GM12878 (cell line): Measurements from ENCODE around the gene SSBP3. TPM values are rescaled to one million over a fixed set of nuclear protein-coding genes. Genes with fewer than 3 reads are reported as not detected.

ENCODE experiments used
- ATAC-seq: fragments of 200-7000 bp; cut with Tn5 transposase; 3 replicates; pipeline ENCODE4 v1.9.1; 2020; ENCODE audit warnings: mild to moderate bottlenecking, moderate library complexity
- BruUV-seq: library from RNA; stranded (reverse); fragments of 400-500 nt; replicated peaks from 2 replicates; lab custom pipeline; 2021; lab: Mats Ljungman, UMichigan
- CTCF ChIA-PET: fragments of 300-600 bp; sonication (Branson Sonifier 250); formaldehyde crosslinking; extraction: SDS; loops from one replicate; lab custom pipeline; 2021; ENCODE audit warnings: inconsistent platforms; lab: Yijun Ruan, JAX
- POLR2A ChIA-PET: fragments of 350-600 bp; formaldehyde crosslinking; extraction: SDS; loops from one replicate; lab custom pipeline; 2021; ENCODE audit warnings: inconsistent platforms; lab: Charles Lee
- RAD21 ChIA-PET: fragments of 300-600 bp; sonication (Branson Sonifier 250); formaldehyde crosslinking; loops from one replicate; lab custom pipeline; 2023; ENCODE audit warnings: antibody characterized with exemption; ENCODE audit not compliant: unreplicated experiment; lab: Charles Lee
- SMC1A ChIA-PET: fragments of 300-600 bp; sonication (Branson Sonifier 250); formaldehyde crosslinking; loops from one replicate; lab custom pipeline; 2023; ENCODE audit not compliant: unreplicated experiment, uncharacterized antibody; lab: Charles Lee
- DNase-seq: peaks from one replicate; pipeline ENCODE4 v3.0.0-alpha.2; 2011; ENCODE audit warnings: low read depth, low spot score
- FAIRE-seq: peaks from 3 replicates; lab custom pipeline; 2011; peaks lifted over from hg19 to GRCh38; lab: Jason Lieb, UNC
- H2AFZ ChIP-seq: 2 replicates; pipeline ENCODE4 v1.6.0; 2011; ENCODE audit warnings: low read depth, low read length, control low read depth; ENCODE audit not compliant: control insufficient read depth
- H3K27ac ChIP-seq: 2 replicates; pipeline ENCODE4 v1.5.1; 2011; ENCODE audit warnings: control low read depth; ENCODE audit not compliant: control insufficient read depth, insufficient read depth
- H3K27me3 ChIP-seq, 2 experiments: replicated peaks in 1 of 2; 2 replicates each; pipeline versions ENCODE4 v1.6.0 to v1.6.1; 2011; ENCODE audit warnings: low read length in 1 of 2; ENCODE audit not compliant: control insufficient read depth in 2 of 2, insufficient read depth in 2 of 2
- H3K36me3 ChIP-seq, 2 experiments: 2 replicates each; pipeline ENCODE4 v1.5.1; 2011; ENCODE audit warnings: low read length in 1 of 2; ENCODE audit not compliant: control insufficient read depth in 2 of 2, insufficient read depth in 2 of 2
- H3K4me1 ChIP-seq: 2 replicates; pipeline ENCODE4 v1.6.1; 2011; ENCODE audit warnings: mild to moderate bottlenecking, low read length, moderate library complexity, mixed read lengths; ENCODE audit not compliant: control insufficient read depth, insufficient read depth
- H3K4me2 ChIP-seq: 2 replicates; pipeline ENCODE4 v1.6.0; 2011; ENCODE audit warnings: control low read depth; ENCODE audit not compliant: control insufficient read depth, insufficient read depth
- H3K4me3 ChIP-seq: fragments of 200-600 bp; sonication (generic); 2 replicates; pipeline ENCODE4 v1.5.1; 2016
- H3K79me2 ChIP-seq: 2 replicates; pipeline ENCODE4 v1.6.0; 2011; ENCODE audit warnings: low read length; ENCODE audit not compliant: control insufficient read depth, insufficient read depth
- H3K9ac ChIP-seq: 2 replicates; pipeline ENCODE4 v1.8.0; 2011; ENCODE audit warnings: low read length, control low read depth, mixed read lengths; ENCODE audit not compliant: control insufficient read depth, insufficient read depth
- H3K9me3 ChIP-seq: replicated peaks from 3 replicates; pipeline ENCODE4 v1.5.1; 2011; ENCODE audit warnings: mild to moderate bottlenecking, low read length; ENCODE audit not compliant: control insufficient read depth, insufficient read depth
- H4K20me1 ChIP-seq: 2 replicates; pipeline ENCODE4 v1.6.0; 2011; ENCODE audit not compliant: control insufficient read depth, insufficient read depth
- CBFB ChIP-seq: IDR thresholded peaks from 2 replicates; pipeline ENCODE4 v1.6.1; 2016; ENCODE audit warnings: antibody characterized with exemption, low read depth
- CBX5 ChIP-seq: sonication (generic); IDR thresholded peaks from 2 replicates; pipeline ENCODE4 v1.6.1; 2016; ENCODE audit warnings: low read depth, moderate library complexity, mild to moderate bottlenecking, inconsistent platforms
- CEBPB ChIP-seq, 2 experiments: fragments of 150-350 bp in 1 of 2; IDR thresholded peaks; 2 replicates each; pipeline ENCODE4 v1.6.1; 2012 to 2014; ENCODE audit warnings: low read depth in 2 of 2, low read length in 2 of 2, borderline replicate concordance in 1 of 2, inconsistent platforms in 1 of 2
- E2F8 ChIP-seq: fragments of 450-650 bp; IDR thresholded peaks from 2 replicates; pipeline ENCODE4 v1.6.1; 2018; ENCODE audit warnings: mild to moderate bottlenecking, low read depth, moderate library complexity; ENCODE audit not compliant: partially characterized antibody
- MTA2 ChIP-seq: fragments of 450-650 bp; IDR thresholded peaks from 2 replicates; pipeline ENCODE4 v1.6.1; 2016; ENCODE audit warnings: low read depth, mild to moderate bottlenecking, moderate library complexity
- MYB ChIP-seq: fragments of 150-350 bp; IDR thresholded peaks from 2 replicates; pipeline ENCODE4 v1.6.1; 2014; ENCODE audit warnings: mild to moderate bottlenecking, low read depth, low read length, borderline replicate concordance
- RB1 ChIP-seq: fragments of 450-650 bp; formaldehyde crosslinking; IDR thresholded peaks from 2 replicates; pipeline ENCODE4 v1.6.1; 2017; ENCODE audit warnings: mild to moderate bottlenecking, borderline replicate concordance
- RCOR1 ChIP-seq: conservative IDR thresholded peaks from 2 replicates; pipeline ENCODE4 v1.6.1; 2012; ENCODE audit warnings: low read depth, low read length, improper control_type of control experiment
- SIN3A ChIP-seq: IDR thresholded peaks from 2 replicates; pipeline ENCODE4 v1.6.1; 2012; ENCODE audit warnings: low read depth, low read length, improper control_type of control experiment
- SUZ12 ChIP-seq: fragments of 200-600 bp; sonication (generic); IDR thresholded peaks from one replicate; pipeline ENCODE4 v1.6.1; 2018; ENCODE audit warnings: antibody characterized with exemption, mild to moderate bottlenecking; ENCODE audit not compliant: unreplicated experiment
- ZNF217 ChIP-seq: fragments of 450-650 bp; IDR thresholded peaks from 2 replicates; pipeline ENCODE4 v1.6.1; 2017; ENCODE audit warnings: antibody characterized with exemption, mild to moderate bottlenecking
- WGBS: methylation state at CpG from one replicate; pipeline ENCODE4 v1.1.6; 2016; ENCODE audit warnings: low lambda C conversion rate; ENCODE audit not compliant: insufficient replicate concordance, insufficient coverage; ENCODE audit errors: missing lambda C conversion rate; 5-methylcytosine and 5-hydroxymethylcytosine counted together
- in situ Hi-C: fragments of 300-500 bp; cut with MboI; formaldehyde crosslinking; loops from 9 replicates; pipeline ENCODE4 v1.14.3; 2018; ENCODE audit warnings: mixed read lengths
- intact Hi-C: fragments of 100-400 bp; cut with micrococcal nuclease; formaldehyde crosslinking; loops from one replicate; pipeline ENCODE4 v1.14.2; 2022; ENCODE audit not compliant: unreplicated experiment
- polyA plus RNA-seq, 11 experiments: library from polyadenylated mRNA; depleted of rRNA in 4 of 11; unstranded in 6 of 11; stranded (reverse) in 5 of 11; fragments of >200 nt; fragmentation: Nextera tagmentation in 4 of 11; fragmentation: Illumina TruSeq in 1 of 11; extraction: Ambion mirVana in 4 of 11; extraction: Trizol in 1 of 11; gene quantifications; 1 replicate in 1 of 11; 2 replicates in 10 of 11; pipeline versions ENCODE4 v1.2.1 to v1.2.3, GENCODE V29; 2011 to 2016; ENCODE audit warnings: inconsistent platforms in 2 of 11, missing spikeins in 2 of 11, low read depth in 1 of 11
- total RNA-seq, 4 experiments: library from RNA; depleted of rRNA in 3 of 4; stranded (reverse); fragments of >200 nt in 3 of 4; fragmentation: Illumina TruSeq in 1 of 4; extraction: Trizol in 1 of 4; gene quantifications; 2 replicates each; pipeline versions ENCODE4 v1.2.1 to v1.2.3, GENCODE V29; 2013 to 2021
- TF ChIP-seq, protein P1 (sequence below): IDR thresholded peaks from 2 replicates; pipeline ENCODE4 v1.6.1; 2012; ENCODE audit warnings: low read length, inconsistent platforms
- TF ChIP-seq, protein P2 (sequence below): IDR thresholded peaks from 2 replicates; pipeline ENCODE4 v1.6.1; 2011; ENCODE audit warnings: low read depth, low read length, improper control_type of control experiment, borderline replicate concordance
- TF ChIP-seq, protein P3 (sequence below): fragments of 450-650 bp; IDR thresholded peaks from 2 replicates; pipeline ENCODE4 v1.6.1; 2017; ENCODE audit warnings: mild to moderate bottlenecking, moderate library complexity

SSBP3 gene
- total and polyA plus RNA-seq, 10 of the 15 experiments (the other 5 are each of a cell fraction or from before 2014, with no cell fraction given), result 4.1 to 51.7 (median 17.1) TPM

DNA sequence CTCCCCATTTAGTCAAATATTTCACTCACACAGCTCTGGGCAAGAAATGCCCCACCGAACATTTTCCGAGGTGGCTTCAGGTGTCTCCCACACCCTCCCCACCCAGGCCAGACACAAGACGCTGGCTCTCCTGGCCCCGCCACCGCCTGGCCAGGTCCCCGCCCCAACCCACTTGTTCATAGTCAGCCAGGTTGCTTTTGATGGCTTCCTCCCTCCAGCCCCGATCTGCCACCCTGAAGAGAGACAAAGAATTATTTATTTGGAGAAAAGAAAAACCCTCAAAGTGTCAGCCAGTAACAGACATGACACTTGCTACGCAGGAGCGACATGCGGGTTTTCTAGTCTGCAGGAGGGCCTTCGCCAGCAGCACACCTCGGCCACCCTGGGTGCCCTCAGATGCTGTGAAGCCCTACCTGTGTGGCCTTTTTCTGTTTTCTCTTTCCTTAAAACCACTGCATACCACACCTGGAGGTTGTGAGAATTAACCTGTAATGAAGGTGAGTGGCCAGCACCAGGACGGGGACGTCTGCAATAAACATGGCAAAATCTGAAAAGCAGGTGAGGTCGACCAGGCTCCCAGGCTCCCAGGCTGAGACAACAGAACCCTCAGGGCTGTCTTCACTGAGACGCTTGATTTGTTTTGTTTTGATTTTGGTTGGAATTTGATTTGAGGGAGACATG lies 27.2 kb downstream of the SSBP3 start:
- Histone ChIP-seq H3K4me3 (no peak overlapping the region), H3K27ac (peak overlapping the region; percentile 93), H3K4me1 (peaks cover 71% of the 10 kb centered on the region), H4K20me1 (no peaks in the 10 kb centered on the region), H3K9me3 (no peaks in the 10 kb centered on the region), H2AFZ (peak overlapping the region; percentile 57), H3K9ac (peak overlapping the region; percentile 21; the same call in 1 of the 2 replicates), H3K36me3 (peaks cover 0 to 2% of the 10 kb centered on the region in 2 experiments; a peak in 2 of 4 replicates), H3K4me2 (peak overlapping the region; percentile 79), H3K27me3 (no peaks in the 10 kb centered on the region), H3K79me2 (peaks cover 48% of the 10 kb centered on the region)
- ChIA-PET POLR2A (no interaction called here), RAD21 (interaction anchor here (0.9 kb wide), 1 partner anchor 27 kb away, joined by 4 read pairs; the partner anchor contains the start of gene SSBP3), SMC1A (interaction anchor here (1.2 to 3.1 kb wide), 3 partner anchors 21 to 28 kb away, joined by 4 to 15 read pairs (median 6); partner anchors contain the start of gene SSBP3), CTCF (interaction anchor here (1.4 kb wide), 1 partner anchor 29 kb away, joined by 3 read pairs; no protein-coding TSS in a partner anchor)
- FAIRE-seq (no peak), DNase-seq (no peak), ATAC-seq (no peak)
- in situ Hi-C loops, result no loop called here
- BruUV-seq, result no TSS peak
- intact Hi-C loops, result no loop called here
- 91% methylated on average over 16 of the region's 16 CpGs for WGBS
- TF ChIP-seq, protein P1, sequence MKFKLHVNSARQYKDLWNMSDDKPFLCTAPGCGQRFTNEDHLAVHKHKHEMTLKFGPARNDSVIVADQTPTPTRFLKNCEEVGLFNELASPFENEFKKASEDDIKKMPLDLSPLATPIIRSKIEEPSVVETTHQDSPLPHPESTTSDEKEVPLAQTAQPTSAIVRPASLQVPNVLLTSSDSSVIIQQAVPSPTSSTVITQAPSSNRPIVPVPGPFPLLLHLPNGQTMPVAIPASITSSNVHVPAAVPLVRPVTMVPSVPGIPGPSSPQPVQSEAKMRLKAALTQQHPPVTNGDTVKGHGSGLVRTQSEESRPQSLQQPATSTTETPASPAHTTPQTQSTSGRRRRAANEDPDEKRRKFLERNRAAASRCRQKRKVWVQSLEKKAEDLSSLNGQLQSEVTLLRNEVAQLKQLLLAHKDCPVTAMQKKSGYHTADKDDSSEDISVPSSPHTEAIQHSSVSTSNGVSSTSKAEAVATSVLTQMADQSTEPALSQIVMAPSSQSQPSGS, result no peak
- no peak for TF ChIP-seq MTA2
- no peak for TF ChIP-seq CEBPB (IDR thresholded peaks at IDR 0.05; ENCODE audit: borderline replicate concordance in 1 of 2, low read depth in 2 of 2, low read length in 2 of 2)
- TF ChIP-seq, protein P2, sequence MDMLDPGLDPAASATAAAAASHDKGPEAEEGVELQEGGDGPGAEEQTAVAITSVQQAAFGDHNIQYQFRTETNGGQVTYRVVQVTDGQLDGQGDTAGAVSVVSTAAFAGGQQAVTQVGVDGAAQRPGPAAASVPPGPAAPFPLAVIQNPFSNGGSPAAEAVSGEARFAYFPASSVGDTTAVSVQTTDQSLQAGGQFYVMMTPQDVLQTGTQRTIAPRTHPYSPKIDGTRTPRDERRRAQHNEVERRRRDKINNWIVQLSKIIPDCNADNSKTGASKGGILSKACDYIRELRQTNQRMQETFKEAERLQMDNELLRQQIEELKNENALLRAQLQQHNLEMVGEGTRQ, result no peak
- TF ChIP-seq CBFB, result no peak
- no peak for TF ChIP-seq E2F8
- no peak for TF ChIP-seq ZNF217
- TF ChIP-seq SUZ12, result no peak
- TF ChIP-seq RCOR1, result no peak
- no peak for TF ChIP-seq CBX5
- TF ChIP-seq MYB, result no peak
- no peak for TF ChIP-seq SIN3A
- no peak for TF ChIP-seq RB1
- TF ChIP-seq, protein P3, sequence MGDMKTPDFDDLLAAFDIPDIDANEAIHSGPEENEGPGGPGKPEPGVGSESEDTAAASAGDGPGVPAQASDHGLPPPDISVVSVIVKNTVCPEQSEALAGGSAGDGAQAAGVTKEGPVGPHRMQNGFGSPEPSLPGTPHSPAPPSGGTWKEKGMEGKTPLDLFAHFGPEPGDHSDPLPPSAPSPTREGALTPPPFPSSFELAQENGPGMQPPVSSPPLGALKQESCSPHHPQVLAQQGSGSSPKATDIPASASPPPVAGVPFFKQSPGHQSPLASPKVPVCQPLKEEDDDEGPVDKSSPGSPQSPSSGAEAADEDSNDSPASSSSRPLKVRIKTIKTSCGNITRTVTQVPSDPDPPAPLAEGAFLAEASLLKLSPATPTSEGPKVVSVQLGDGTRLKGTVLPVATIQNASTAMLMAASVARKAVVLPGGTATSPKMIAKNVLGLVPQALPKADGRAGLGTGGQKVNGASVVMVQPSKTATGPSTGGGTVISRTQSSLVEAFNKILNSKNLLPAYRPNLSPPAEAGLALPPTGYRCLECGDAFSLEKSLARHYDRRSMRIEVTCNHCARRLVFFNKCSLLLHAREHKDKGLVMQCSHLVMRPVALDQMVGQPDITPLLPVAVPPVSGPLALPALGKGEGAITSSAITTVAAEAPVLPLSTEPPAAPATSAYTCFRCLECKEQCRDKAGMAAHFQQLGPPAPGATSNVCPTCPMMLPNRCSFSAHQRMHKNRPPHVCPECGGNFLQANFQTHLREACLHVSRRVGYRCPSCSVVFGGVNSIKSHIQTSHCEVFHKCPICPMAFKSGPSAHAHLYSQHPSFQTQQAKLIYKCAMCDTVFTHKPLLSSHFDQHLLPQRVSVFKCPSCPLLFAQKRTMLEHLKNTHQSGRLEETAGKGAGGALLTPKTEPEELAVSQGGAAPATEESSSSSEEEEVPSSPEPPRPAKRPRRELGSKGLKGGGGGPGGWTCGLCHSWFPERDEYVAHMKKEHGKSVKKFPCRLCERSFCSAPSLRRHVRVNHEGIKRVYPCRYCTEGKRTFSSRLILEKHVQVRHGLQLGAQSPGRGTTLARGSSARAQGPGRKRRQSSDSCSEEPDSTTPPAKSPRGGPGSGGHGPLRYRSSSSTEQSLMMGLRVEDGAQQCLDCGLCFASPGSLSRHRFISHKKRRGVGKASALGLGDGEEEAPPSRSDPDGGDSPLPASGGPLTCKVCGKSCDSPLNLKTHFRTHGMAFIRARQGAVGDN, result no peak
